Type B pancreatic cell (in vitro differentiated cells): ENCODE results near the gene FCHSD2. TPM values are rescaled to one million over a fixed set of nuclear protein-coding genes. Genes with fewer than 3 reads are reported as not detected.

Experiments used
- DNase-seq: peaks from one replicate; pipeline ENCODE4 v3.0.0; 2021; ENCODE audit warnings: mixed read lengths; ENCODE audit not compliant: unreplicated experiment; ENCODE audit errors: extremely low spot score
- H3K27ac Mint-ChIP-seq: 2 replicates; pipeline ENCODE4 v1.8.0; 2021; ENCODE audit warnings: mild to moderate bottlenecking, mixed read lengths
- H3K27me3 Mint-ChIP-seq: 2 replicates; pipeline ENCODE4 v1.8.0; 2021; ENCODE audit warnings: mixed read lengths
- H3K36me3 Mint-ChIP-seq: 2 replicates; pipeline ENCODE4 v1.8.0; 2021; ENCODE audit warnings: mixed read lengths
- H3K4me1 Mint-ChIP-seq: one replicate; pipeline ENCODE4 v1.8.0; 2021; ENCODE audit warnings: mixed read lengths; ENCODE audit not compliant: unreplicated experiment
- H3K4me3 Mint-ChIP-seq: 2 replicates; pipeline ENCODE4 v1.8.0; 2021; ENCODE audit warnings: mild to moderate bottlenecking, mixed read lengths
- H3K9me3 Mint-ChIP-seq: 2 replicates; pipeline ENCODE4 v1.8.0; 2021; ENCODE audit warnings: mixed read lengths
- total RNA-seq: library from RNA; stranded (reverse); gene quantifications from 2 replicates; pipeline ENCODE4 v1.2.1, GENCODE V29; 2021; ENCODE audit warnings: low replicate concordance
- TF ChIP-seq, protein P1 (sequence below): fragments of 200-600 bp; sonication (generic); conservative IDR thresholded peaks from 2 replicates; pipeline ENCODE4 v1.5.0; 2021; ENCODE audit warnings: antibody characterized with exemption, mild to moderate bottlenecking

FCHSD2 gene
- total RNA-seq, 1 donor from 2014 or later = 30.8 TPM

DNA sequence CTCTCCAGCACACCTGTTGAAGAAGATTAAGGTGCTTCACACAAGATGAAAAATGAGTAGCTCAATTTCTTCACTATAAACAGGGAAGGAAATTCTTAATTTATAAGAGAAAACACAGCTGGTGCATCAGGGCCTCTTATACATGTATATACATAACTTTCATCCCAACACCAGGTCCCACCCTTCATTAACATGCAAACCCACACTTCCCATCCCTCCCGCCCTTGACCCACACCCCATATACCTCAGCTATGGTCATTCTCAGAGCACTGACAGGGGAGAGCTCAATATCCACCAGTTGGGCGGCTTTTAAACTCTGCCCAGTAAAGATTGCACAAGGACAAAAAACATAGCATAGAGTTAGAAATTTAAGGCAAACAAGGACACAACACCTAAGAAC is 242.1 kb downstream of the FCHSD2 start:
- Mint-ChIP-seq H3K36me3 (peaks cover 3% of the 10 kb centered on the region), H3K9me3 (no peaks in the 10 kb centered on the region)

DNA sequence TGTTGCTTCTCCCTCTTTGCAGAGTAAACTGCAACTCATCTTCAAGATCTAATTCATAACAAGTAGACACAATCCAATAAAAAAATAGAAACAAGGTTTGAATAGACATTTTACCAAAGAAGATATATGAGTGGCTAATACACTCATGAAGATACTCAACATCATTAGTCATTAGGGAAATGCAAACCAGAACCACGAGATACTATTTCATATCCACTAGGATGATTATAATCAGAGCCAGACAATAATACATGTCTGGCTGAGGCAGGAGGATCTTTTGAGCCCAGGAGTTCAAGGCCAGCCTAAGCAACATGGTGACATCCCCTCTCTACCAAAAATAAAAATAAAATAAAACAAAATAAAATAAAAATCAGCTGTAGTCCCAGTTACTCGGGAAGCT is 242.9 kb downstream of the FCHSD2 start:
- H3K36me3 Mint-ChIP-seq = peaks cover 3% of the 10 kb centered on the region
- TF ChIP-seq, protein P1, sequence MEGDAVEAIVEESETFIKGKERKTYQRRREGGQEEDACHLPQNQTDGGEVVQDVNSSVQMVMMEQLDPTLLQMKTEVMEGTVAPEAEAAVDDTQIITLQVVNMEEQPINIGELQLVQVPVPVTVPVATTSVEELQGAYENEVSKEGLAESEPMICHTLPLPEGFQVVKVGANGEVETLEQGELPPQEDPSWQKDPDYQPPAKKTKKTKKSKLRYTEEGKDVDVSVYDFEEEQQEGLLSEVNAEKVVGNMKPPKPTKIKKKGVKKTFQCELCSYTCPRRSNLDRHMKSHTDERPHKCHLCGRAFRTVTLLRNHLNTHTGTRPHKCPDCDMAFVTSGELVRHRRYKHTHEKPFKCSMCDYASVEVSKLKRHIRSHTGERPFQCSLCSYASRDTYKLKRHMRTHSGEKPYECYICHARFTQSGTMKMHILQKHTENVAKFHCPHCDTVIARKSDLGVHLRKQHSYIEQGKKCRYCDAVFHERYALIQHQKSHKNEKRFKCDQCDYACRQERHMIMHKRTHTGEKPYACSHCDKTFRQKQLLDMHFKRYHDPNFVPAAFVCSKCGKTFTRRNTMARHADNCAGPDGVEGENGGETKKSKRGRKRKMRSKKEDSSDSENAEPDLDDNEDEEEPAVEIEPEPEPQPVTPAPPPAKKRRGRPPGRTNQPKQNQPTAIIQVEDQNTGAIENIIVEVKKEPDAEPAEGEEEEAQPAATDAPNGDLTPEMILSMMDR = no peak

More for the DNA sequence above, 242.1 kb downstream of the FCHSD2 start:
- TF ChIP-seq, protein P1 = no peak
- Mint-ChIP-seq H3K4me1 (no peaks in the 10 kb centered on the region), H3K27ac (no peak overlapping the region), H3K4me3 (no peak overlapping the region), H3K27me3 (no peaks in the 10 kb centered on the region)
- DNase-seq = no peak

DNA sequence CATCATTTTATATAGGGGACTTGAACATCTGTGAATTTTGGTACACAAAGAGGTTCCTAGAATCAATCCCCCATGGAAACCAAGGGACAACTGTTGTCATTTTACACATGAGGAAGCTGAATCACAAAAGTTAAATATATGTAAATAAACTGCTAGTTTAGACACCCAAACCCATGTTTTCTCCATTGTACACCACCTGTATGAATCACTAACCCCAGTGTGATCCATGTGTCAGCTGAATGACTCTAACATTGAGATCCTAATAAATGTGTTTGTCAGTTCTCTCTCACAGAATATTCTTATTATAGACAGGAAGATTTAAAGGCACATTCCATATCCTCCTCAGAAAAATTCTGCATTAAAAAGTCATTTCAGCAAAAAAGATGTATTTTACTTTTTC is 244.6 kb downstream of the FCHSD2 start:
- Mint-ChIP-seq H3K36me3 (no peaks in the 10 kb centered on the region), H3K4me3 (no peak overlapping the region), H3K9me3 (no peaks in the 10 kb centered on the region), H3K4me1 (no peaks in the 10 kb centered on the region), H3K27me3 (no peaks in the 10 kb centered on the region), H3K27ac (no peak overlapping the region)
- DNase-seq = no peak
- TF ChIP-seq, protein P1 = no peak

More for the DNA sequence above, 242.9 kb downstream of the FCHSD2 start:
- H3K4me3 Mint-ChIP-seq = no peak overlapping the region
- H3K9me3 Mint-ChIP-seq = no peaks in the 10 kb centered on the region
- H3K27ac Mint-ChIP-seq = no peak overlapping the region
- no peaks in the 10 kb centered on the region for H3K27me3 Mint-ChIP-seq
- no peaks in the 10 kb centered on the region for H3K4me1 Mint-ChIP-seq
- no peak for DNase-seq

DNA sequence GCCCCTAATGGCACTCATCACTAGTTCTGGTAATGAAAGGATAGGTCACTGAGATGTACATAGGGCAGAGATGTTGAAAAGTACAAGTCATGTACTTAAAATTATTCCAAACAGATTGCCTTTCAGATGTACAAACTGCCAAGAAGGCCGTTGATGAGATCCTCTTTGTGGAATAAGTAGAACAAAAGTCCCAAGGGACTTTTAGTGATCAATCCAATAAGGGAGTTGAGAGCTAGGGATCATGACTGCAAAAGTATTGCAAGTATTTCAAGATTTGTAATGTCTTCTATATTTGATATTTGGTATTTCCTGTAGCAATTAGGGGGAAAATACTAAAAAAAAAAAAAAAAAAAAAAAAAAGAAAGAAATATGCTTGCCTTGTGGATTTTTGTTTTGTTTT is 245.7 kb downstream of the FCHSD2 start:
- no peaks in the 10 kb centered on the region for H3K27me3 Mint-ChIP-seq

DNA sequence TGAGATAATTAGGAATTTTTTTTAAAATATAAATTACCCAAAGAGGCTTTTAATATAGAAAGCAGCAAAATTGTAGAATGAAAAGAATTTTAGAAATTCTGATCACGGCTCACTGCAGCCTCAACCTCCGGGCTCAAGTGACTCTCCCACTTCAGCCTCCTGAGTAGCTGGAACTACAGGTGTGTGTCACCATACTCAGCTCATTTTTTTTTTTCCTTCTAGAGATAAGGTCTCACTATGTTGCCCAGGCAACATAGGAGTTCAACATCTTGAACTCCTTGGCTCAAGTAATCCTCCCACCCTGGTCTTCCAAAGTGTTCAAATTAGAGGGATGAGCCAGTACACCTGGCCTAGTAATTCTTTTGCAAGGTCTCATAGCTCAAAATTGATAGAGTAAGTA is 251.2 kb downstream of the FCHSD2 start:
- Mint-ChIP-seq H3K4me3 (no peak overlapping the region), H3K9me3 (no peaks in the 10 kb centered on the region), H3K4me1 (no peaks in the 10 kb centered on the region), H3K27me3 (no peaks in the 10 kb centered on the region), H3K27ac (no peak overlapping the region), H3K36me3 (peaks cover 10% of the 10 kb centered on the region)
- DNase-seq = no peak
- TF ChIP-seq, protein P1 = no peak

More for the DNA sequence above, 245.7 kb downstream of the FCHSD2 start:
- no peaks in the 10 kb centered on the region for H3K36me3 Mint-ChIP-seq
- no peak for DNase-seq
- H3K27ac Mint-ChIP-seq = no peak overlapping the region
- H3K4me1 Mint-ChIP-seq = no peaks in the 10 kb centered on the region
- no peak overlapping the region for H3K4me3 Mint-ChIP-seq
- TF ChIP-seq, protein P1 = no peak
- H3K9me3 Mint-ChIP-seq = no peaks in the 10 kb centered on the region

DNA sequence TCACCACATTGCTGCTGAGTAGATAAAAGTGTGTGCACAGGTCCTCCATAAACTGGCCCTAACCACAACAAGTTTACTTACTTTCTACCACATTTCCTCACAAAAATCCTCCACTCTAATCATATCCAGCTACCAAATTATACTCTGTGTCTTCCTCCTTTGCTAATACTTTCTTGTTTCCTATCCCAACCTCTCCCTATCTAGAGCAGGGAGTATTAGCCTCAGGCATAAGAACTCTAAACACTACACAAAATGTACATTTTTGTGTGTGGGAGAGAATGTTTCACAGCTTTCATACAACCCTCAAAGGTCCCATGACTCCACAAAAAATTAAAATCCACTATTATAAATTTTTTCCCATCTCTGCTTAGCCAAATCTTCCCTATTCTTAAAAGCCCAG is 255.5 kb downstream of the FCHSD2 start:
- no peaks in the 10 kb centered on the region for H3K9me3 Mint-ChIP-seq
- no peaks in the 10 kb centered on the region for H3K4me1 Mint-ChIP-seq
- TF ChIP-seq, protein P1 = no peak
- H3K36me3 Mint-ChIP-seq = peaks cover 13% of the 10 kb centered on the region
- no peak for DNase-seq
- H3K27ac Mint-ChIP-seq = no peak overlapping the region
- H3K27me3 Mint-ChIP-seq = no peaks in the 10 kb centered on the region
- H3K4me3 Mint-ChIP-seq = no peak overlapping the region
